GM18526 (cell line): ENCODE measurements around the gene NEO1.

ENCODE experiments used
- POLR2A ChIP-seq: IDR thresholded peaks from 3 replicates; pipeline ENCODE4 v1.6.1; 2011; ENCODE audit not compliant: insufficient read length; ENCODE audit errors: extremely low read depth

NEO1 gene

GRCh38 chr15:73303636-73304035 is 251.4 kb downstream of the NEO1 start:
- no peak for TF ChIP-seq POLR2A

GRCh38 chr15:73305331-73306211 is 253.3 kb downstream of the NEO1 start:
- TF ChIP-seq POLR2A, result no peak

- no peak for TF ChIP-seq POLR2A
These were observed 256.0 kb downstream of the NEO1 start for GRCh38 chr15:73308305-73308704.

- no peak for TF ChIP-seq POLR2A
These were observed 261.6 kb downstream of the NEO1 start for GRCh38 chr15:73313861-73314260.

GRCh38 chr15:73317651-73318462 is 265.6 kb downstream of the NEO1 start:
- no peak for TF ChIP-seq POLR2A

GRCh38 chr15:73318463-73319351 is 266.4 kb downstream of the NEO1 start:
- no peak for TF ChIP-seq POLR2A

GRCh38 chr15:73319460-73320245 is 267.4 kb downstream of the NEO1 start:
- TF ChIP-seq POLR2A, result no peak

GRCh38 chr15:73320619-73321180 is 268.4 kb downstream of the NEO1 start:
- no peak for TF ChIP-seq POLR2A

- TF ChIP-seq POLR2A, result no peak
These were observed 269.5 kb downstream of the NEO1 start for GRCh38 chr15:73321496-73322450.

- TF ChIP-seq POLR2A, result no peak
These were observed 270.6 kb downstream of the NEO1 start for GRCh38 chr15:73322665-73323373.

- no peak for TF ChIP-seq POLR2A
These were observed 271.2 kb downstream of the NEO1 start for GRCh38 chr15:73323374-73323955.

- no peak for TF ChIP-seq POLR2A
These were observed 271.7 kb downstream of the NEO1 start for GRCh38 chr15:73323956-73324355.
